Osteoblast (primary cell): Measurements from ENCODE around the gene CAMTA1. TPM values are rescaled to one million over a fixed set of nuclear protein-coding genes. Genes with fewer than 3 reads are reported as not detected.

ENCODE experiments used
- DNase-seq: peaks from one replicate; pipeline ENCODE4 v3.0.0; 2011; ENCODE audit warnings: low spot score, mixed read lengths; ENCODE audit not compliant: insufficient read length; ENCODE audit errors: missing footprints
- H2AFZ ChIP-seq: 2 replicates; pipeline ENCODE4 v1.6.0; 2011; ENCODE audit warnings: mild to moderate bottlenecking, low read length
- H3K27ac ChIP-seq: 2 replicates; pipeline ENCODE4 v1.5.1; 2011; ENCODE audit warnings: mild to moderate bottlenecking, low read depth, low read length, moderate library complexity
- H3K27me3 ChIP-seq: 2 replicates; pipeline ENCODE4 v1.6.0; 2012; ENCODE audit warnings: mild to moderate bottlenecking, control low read depth, inconsistent platforms, low read length, moderate library complexity; ENCODE audit not compliant: insufficient read depth
- H3K36me3 ChIP-seq: 2 replicates; pipeline ENCODE4 v1.5.1; 2011; ENCODE audit warnings: mild to moderate bottlenecking, low read length, control low read depth, moderate library complexity; ENCODE audit not compliant: insufficient read depth
- H3K4me1 ChIP-seq: 2 replicates; pipeline ENCODE4 v1.5.1; 2011; ENCODE audit warnings: mild to moderate bottlenecking, low read length, control low read depth, moderate library complexity; ENCODE audit not compliant: insufficient read depth
- H3K4me2 ChIP-seq: 2 replicates; pipeline ENCODE4 v1.6.0; 2011; ENCODE audit warnings: mild to moderate bottlenecking, low read length; ENCODE audit not compliant: insufficient read depth
- H3K4me3 ChIP-seq: fragments of 200-600 bp; sonication (generic); 3 replicates; pipeline ENCODE4 v1.5.1; 2012; ENCODE audit warnings: mild to moderate bottlenecking, low read length, inconsistent platforms; ENCODE audit not compliant: insufficient read depth
- H3K79me2 ChIP-seq: 2 replicates; pipeline ENCODE4 v1.6.0; 2012; ENCODE audit warnings: mild to moderate bottlenecking, low read length, control low read depth, inconsistent platforms; ENCODE audit not compliant: insufficient read depth
- H3K9me3 ChIP-seq: 2 replicates; pipeline ENCODE4 v1.5.1; 2011; ENCODE audit warnings: low read depth, low read length, control low read depth
- H4K20me1 ChIP-seq: 2 replicates; pipeline ENCODE4 v1.6.0; 2012; ENCODE audit warnings: mild to moderate bottlenecking, low read length, control low read depth; ENCODE audit not compliant: insufficient read depth
- total RNA-seq: library from RNA; depleted of rRNA; stranded (reverse); fragments of >200 nt; gene quantifications from 2 replicates; pipeline ENCODE4 v1.2.3, GENCODE V29; 2012
- TF ChIP-seq, protein P1 (sequence below): IDR thresholded peaks from 2 replicates; pipeline ENCODE4 v1.5.1; 2011; ENCODE audit warnings: mild to moderate bottlenecking, low read depth, low read length, moderate library complexity; ENCODE audit errors: extremely low read depth

CAMTA1 gene
- total RNA-seq, 1 donor = 47.4 TPM

DNA sequence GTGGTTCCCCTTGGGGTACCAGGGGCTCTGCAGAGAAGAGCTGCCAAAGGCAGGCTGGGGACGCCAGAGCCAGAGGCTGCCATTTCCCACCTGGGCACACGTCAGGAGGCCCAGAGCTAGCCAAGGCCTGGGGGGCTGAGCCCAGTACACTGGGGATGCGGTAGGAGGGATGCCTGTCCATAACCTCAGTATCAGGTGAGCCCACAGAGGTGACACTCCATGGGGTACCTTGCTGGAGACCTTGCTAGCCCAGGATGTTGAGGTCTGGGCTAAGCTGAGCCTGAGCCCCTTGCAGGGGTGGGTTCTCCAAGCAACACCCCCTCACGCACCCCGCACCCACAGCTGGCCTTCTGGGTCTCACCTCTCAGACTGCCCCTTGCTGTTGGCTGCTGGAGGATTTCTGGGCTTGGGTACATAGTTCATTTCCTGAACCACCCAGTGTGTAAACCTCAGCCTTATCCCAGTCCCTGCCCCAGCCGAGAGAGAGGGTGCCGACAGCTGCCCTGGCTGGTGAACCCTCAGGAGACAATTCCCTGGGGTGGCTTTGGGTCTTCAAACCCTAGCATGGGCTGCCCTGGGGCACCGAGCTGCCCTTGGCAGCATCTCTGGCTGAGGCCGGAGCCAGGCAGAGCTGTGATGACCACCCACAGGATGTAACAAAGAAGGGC is 893.4 kb downstream of the CAMTA1 start:
- Histone ChIP-seq H3K4me2 (no peak overlapping the region), H3K27me3 (peaks cover 30% of the 10 kb centered on the region), H3K4me1 (no peaks in the 10 kb centered on the region), H3K4me3 (no peak overlapping the region), H3K27ac (no peak overlapping the region), H3K9me3 (no peaks in the 10 kb centered on the region), H2AFZ (no peak overlapping the region), H4K20me1 (no peaks in the 10 kb centered on the region), H3K36me3 (no peaks in the 10 kb centered on the region), H3K79me2 (no peaks in the 10 kb centered on the region)
- TF ChIP-seq, protein P1, sequence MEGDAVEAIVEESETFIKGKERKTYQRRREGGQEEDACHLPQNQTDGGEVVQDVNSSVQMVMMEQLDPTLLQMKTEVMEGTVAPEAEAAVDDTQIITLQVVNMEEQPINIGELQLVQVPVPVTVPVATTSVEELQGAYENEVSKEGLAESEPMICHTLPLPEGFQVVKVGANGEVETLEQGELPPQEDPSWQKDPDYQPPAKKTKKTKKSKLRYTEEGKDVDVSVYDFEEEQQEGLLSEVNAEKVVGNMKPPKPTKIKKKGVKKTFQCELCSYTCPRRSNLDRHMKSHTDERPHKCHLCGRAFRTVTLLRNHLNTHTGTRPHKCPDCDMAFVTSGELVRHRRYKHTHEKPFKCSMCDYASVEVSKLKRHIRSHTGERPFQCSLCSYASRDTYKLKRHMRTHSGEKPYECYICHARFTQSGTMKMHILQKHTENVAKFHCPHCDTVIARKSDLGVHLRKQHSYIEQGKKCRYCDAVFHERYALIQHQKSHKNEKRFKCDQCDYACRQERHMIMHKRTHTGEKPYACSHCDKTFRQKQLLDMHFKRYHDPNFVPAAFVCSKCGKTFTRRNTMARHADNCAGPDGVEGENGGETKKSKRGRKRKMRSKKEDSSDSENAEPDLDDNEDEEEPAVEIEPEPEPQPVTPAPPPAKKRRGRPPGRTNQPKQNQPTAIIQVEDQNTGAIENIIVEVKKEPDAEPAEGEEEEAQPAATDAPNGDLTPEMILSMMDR = no peak
- peak; percentile 73 for DNase-seq

DNA sequence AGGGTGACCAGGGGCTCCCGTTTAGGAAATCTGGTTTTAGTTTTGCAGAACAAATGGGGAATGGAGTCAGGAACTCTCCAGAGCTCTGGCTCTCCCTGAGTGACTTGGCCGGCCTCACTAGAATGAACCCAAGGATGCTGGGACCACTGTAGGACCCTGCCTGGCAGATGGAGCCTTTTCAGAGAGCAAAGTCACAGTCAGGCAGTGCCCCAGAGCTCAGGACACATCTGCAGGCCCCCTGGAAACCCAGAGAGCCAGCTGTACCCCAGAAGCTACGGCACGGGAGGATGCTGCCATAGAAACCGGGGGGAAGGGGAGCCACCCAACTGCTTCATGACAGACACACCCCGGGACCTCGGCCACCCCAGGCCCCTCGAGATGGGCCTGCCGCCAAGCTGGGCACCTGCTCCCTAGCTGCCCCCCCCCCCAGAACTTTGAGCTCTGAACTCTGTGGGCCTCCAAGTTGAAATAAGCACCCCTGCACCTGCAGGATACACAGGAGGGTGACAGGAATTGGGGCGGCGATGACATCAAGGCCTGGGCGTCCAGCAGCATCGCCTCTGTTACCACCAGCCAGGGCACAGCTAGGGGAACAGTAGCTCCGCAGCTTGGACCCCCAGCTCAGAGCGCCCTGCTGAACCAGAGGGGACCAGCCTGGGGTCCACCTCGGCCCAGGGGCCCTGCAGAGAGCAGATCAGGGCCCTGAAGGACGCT is 894.1 kb downstream of the CAMTA1 start:
- Histone ChIP-seq H3K36me3 (no peaks in the 10 kb centered on the region), H3K4me3 (no peak overlapping the region), H3K4me1 (no peaks in the 10 kb centered on the region), H3K27me3 (peaks cover 28% of the 10 kb centered on the region), H2AFZ (no peak overlapping the region), H3K79me2 (no peaks in the 10 kb centered on the region), H4K20me1 (no peaks in the 10 kb centered on the region), H3K9me3 (no peaks in the 10 kb centered on the region), H3K27ac (no peak overlapping the region), H3K4me2 (no peak overlapping the region)
- TF ChIP-seq, protein P1 = no peak
- peak; percentile 74 for DNase-seq

DNA sequence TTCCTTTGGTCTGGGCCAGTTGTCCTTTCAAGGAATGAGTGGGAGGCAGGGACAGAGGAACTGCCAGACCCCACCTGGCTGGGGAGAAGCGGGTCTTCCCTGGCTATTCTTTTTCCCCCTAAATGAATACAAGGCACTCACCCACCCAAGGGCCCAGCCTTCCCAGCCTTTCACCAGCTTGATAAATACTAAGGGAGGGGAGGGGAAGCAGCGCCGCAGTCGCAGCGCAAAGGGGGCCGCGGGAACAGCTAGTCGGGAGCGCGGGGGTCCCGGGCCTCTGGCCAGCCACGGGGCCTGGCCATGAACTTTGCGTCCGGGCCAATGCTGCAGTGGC is 894.6 kb downstream of the CAMTA1 start:
- Histone ChIP-seq H3K79me2 (no peaks in the 10 kb centered on the region), H3K27ac (no peak overlapping the region), H2AFZ (no peak overlapping the region), H3K9me3 (no peaks in the 10 kb centered on the region), H3K4me2 (peak overlapping the region; percentile 77), H3K4me3 (peak overlapping the region; percentile 67), H3K36me3 (no peaks in the 10 kb centered on the region), H3K27me3 (peaks cover 28% of the 10 kb centered on the region), H4K20me1 (no peaks in the 10 kb centered on the region), H3K4me1 (no peaks in the 10 kb centered on the region)
- DNase-seq = peak; percentile 81
- TF ChIP-seq, protein P1 = no peak

DNA sequence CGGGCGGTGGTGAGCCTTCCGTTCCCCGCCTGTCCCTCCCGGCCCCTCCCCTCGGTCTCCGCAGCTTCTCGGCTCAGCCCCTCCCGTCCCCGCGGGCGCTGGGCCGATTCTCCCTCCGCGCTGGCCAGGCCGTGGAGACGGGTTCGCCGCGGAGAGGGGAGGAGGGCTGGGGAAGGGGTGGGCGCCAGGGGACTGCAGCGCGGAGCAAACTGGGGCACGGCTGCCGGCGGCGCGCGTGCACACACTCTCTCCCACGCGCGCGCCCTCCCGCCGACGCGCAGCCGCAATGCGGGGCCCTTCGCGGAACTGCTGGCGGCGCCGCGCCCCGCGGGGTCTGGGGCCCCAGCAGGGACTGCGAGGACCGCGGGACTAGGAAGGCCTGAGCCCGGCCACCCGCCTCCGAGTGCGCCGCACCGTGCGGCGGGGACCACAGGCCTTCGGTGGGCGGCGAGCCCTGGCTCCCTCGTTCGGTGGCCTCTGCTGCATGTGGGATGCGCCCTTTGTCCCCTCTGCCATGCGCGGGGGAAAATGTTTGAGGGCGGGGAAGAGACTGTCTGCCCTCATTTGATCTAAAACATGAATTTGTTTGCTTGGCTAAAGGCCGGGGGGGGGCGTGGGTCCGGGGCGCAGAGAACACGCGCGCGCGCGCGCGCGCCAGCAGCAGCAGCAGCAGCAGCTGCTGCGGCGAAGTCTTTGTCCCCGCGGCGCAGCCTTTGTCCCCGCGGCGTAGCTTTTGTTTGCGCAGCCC is 895.1 kb downstream of the CAMTA1 start:
- H3K27ac ChIP-seq = no peak overlapping the region
- no peaks in the 10 kb centered on the region for H3K36me3 ChIP-seq
- H3K27me3 ChIP-seq = peaks cover 25% of the 10 kb centered on the region
- H3K4me3 ChIP-seq = peak overlapping the region; percentile 67
- TF ChIP-seq, protein P1 = no peak
- H3K4me2 ChIP-seq = peak overlapping the region; percentile 77
- H3K9me3 ChIP-seq = no peaks in the 10 kb centered on the region
- no peaks in the 10 kb centered on the region for H3K4me1 ChIP-seq
- no peaks in the 10 kb centered on the region for H3K79me2 ChIP-seq
- peak; percentile 95 for DNase-seq
- H4K20me1 ChIP-seq = no peaks in the 10 kb centered on the region
- peak overlapping the region; percentile 40 for H2AFZ ChIP-seq
